A673 (cell line): ENCODE measurements around the gene SMIM38. TPM values are rescaled to one million over a fixed set of nuclear protein-coding genes. Genes with fewer than 3 reads are reported as not detected.
A peak's percentile ranks its signal among the peaks of the same experiment; 100 is the strongest.

Source experiments
- BruUV-seq: library from RNA; stranded (reverse); fragments of 400-500 nt; replicated peaks from 2 replicates; lab custom pipeline; 2021; lab: Mats Ljungman, UMichigan
- CTCF ChIA-PET: fragments of 300-600 bp; sonication (Branson Sonifier 250); formaldehyde crosslinking; loops from one replicate; lab custom pipeline; 2022; ENCODE audit warnings: antibody characterized with exemption; lab: Charles Lee
- POLR2A ChIA-PET: fragments of 300-600 bp; sonication (Branson Sonifier 250); formaldehyde crosslinking; loops from one replicate; lab custom pipeline; 2022; ENCODE audit warnings: antibody characterized with exemption; ENCODE audit not compliant: low non-redundant PET; lab: Charles Lee
- DNase-seq: peaks from one replicate; pipeline ENCODE4 v3.0.0-alpha.2; 2015; ENCODE audit warnings: low spot score
- H3K27ac ChIP-seq: fragments of 200-600 bp; sonication (generic); 2 replicates; pipeline ENCODE4 v1.5.1; 2016; ENCODE audit warnings: mixed run types, low read depth, mild to moderate bottlenecking, mixed read lengths, antibody characterized with exemption, low read length; ENCODE audit not compliant: poor library complexity, severe bottlenecking
- H3K27me3 ChIP-seq: fragments of 200-600 bp; sonication (generic); replicated peaks from 2 replicates; pipeline ENCODE4 v1.6.1; 2017; ENCODE audit warnings: mixed run types, low read depth, mild to moderate bottlenecking, mixed read lengths, antibody characterized with exemption, low read length; ENCODE audit not compliant: insufficient read depth, poor library complexity
- H3K36me3 ChIP-seq: fragments of 200-600 bp; sonication (generic); 2 replicates; pipeline ENCODE4 v1.6.1; 2016; ENCODE audit warnings: mixed run types, mild to moderate bottlenecking, mixed read lengths, antibody characterized with exemption, low read length; ENCODE audit not compliant: insufficient read depth, poor library complexity, severe bottlenecking
- H3K4me1 ChIP-seq: fragments of 200-600 bp; sonication (generic); 2 replicates; pipeline ENCODE4 v1.6.1; 2017; ENCODE audit warnings: mixed run types, mild to moderate bottlenecking, mixed read lengths, antibody characterized with exemption, low read length; ENCODE audit not compliant: insufficient read depth, poor library complexity, severe bottlenecking
- H3K4me3 ChIP-seq: fragments of 200-600 bp; sonication (generic); 2 replicates; pipeline ENCODE4 v1.5.1; 2016; ENCODE audit warnings: low read depth, mixed run types, mild to moderate bottlenecking, mixed read lengths, low read length; ENCODE audit not compliant: poor library complexity, severe bottlenecking
- H3K9me3 ChIP-seq: fragments of 200-600 bp; sonication (generic); 2 replicates; pipeline ENCODE4 v1.6.1; 2016; ENCODE audit warnings: mixed run types, low read depth, mild to moderate bottlenecking, mixed read lengths, antibody characterized with exemption, low read length; ENCODE audit not compliant: poor library complexity, severe bottlenecking
- EZH2 ChIP-seq: fragments of 200-600 bp; sonication (generic); IDR thresholded peaks from 2 replicates; pipeline ENCODE4 v1.6.1; 2017; ENCODE audit warnings: borderline replicate concordance, low read depth, mild to moderate bottlenecking, mixed read lengths, antibody characterized with exemption, low read length; ENCODE audit not compliant: poor library complexity, severe bottlenecking
- intact Hi-C: fragments of 100-400 bp; cut with micrococcal nuclease; formaldehyde crosslinking; loops from one replicate; pipeline ENCODE4 v1.10.0; 2022; ENCODE audit not compliant: unreplicated experiment
- total RNA-seq: library from RNA; stranded (reverse); gene quantifications from 2 replicates; pipeline ENCODE4 v1.2.3, GENCODE V29; 2021
- TF ChIP-seq, protein P1 (sequence below): fragments of 300-800, 200-600 bp; sonication (generic); conservative IDR thresholded peaks from 2 replicates; pipeline ENCODE4 v1.5.1; 2017; ENCODE audit warnings: low read depth, mild to moderate bottlenecking, antibody characterized with exemption, low read length, moderate library complexity, mixed read lengths

Gene SMIM38
- total RNA-seq, 1 experiment from 2014 or later, result 0.88 TPM

DNA sequence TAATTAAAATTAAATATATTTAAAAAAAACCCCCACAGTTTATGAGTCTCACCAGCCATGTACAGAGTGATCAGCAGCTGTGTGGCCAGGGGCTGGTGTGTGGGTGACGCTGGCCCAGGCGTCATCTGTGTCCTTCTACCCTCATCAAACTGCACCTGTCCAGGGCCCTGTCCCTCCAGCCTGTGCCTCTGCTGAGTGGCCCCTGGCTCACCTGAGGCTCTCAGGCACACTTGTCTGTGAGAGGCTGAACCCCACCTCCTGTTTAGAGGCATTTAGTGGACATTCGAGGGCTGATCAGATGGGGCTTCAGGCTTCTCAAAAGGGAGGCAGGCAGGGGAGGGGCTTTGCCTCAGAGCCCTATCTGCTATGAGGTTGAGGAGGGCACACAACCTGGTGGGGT, 29.9 kb upstream of the SMIM38 start:
- H3K4me3 ChIP-seq, result no peak overlapping the region
- POLR2A ChIA-PET, result no interaction called here
- DNase-seq, result no peak
- CTCF ChIA-PET, result no interaction called here
- H3K4me1 ChIP-seq, result peaks cover 32% of the 10 kb centered on the region
- peak overlapping the region; percentile 51 for H3K27ac ChIP-seq
- no peaks in the 10 kb centered on the region for H3K27me3 ChIP-seq
- no TSS peak for BruUV-seq
- TF ChIP-seq, protein P1, sequence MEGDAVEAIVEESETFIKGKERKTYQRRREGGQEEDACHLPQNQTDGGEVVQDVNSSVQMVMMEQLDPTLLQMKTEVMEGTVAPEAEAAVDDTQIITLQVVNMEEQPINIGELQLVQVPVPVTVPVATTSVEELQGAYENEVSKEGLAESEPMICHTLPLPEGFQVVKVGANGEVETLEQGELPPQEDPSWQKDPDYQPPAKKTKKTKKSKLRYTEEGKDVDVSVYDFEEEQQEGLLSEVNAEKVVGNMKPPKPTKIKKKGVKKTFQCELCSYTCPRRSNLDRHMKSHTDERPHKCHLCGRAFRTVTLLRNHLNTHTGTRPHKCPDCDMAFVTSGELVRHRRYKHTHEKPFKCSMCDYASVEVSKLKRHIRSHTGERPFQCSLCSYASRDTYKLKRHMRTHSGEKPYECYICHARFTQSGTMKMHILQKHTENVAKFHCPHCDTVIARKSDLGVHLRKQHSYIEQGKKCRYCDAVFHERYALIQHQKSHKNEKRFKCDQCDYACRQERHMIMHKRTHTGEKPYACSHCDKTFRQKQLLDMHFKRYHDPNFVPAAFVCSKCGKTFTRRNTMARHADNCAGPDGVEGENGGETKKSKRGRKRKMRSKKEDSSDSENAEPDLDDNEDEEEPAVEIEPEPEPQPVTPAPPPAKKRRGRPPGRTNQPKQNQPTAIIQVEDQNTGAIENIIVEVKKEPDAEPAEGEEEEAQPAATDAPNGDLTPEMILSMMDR, result no peak
- TF ChIP-seq EZH2, result no peak
- H3K36me3 ChIP-seq, result peaks cover 4% of the 10 kb centered on the region
- H3K9me3 ChIP-seq, result peaks cover 16% of the 10 kb centered on the region
- intact Hi-C loops, result no loop called here

DNA sequence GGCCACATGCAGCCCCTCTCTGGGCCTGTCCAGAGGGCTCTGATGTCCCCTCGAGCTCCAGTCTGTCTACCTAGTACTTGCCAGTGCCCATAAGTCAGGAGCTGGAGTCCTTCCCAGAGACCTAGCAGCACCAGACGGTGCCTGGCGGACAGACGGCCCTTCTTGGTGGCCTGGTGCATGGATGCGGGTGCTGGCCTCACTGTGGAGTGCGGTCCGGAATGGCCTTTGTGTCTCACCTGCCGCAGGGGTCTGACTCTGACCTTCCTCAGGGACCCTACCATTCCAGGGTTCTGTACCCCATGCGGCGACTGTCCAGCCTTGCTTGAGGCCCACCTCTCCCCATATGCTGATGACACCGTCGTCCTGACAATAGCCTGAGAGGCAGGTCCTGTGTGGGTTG, 29.4 kb upstream of the SMIM38 start:
- DNase-seq, result no peak
- Histone ChIP-seq H3K36me3 (peaks cover 4% of the 10 kb centered on the region), H3K27me3 (no peaks in the 10 kb centered on the region), H3K27ac (peak overlapping the region; percentile 51), H3K9me3 (peaks cover 16% of the 10 kb centered on the region), H3K4me1 (peaks cover 37% of the 10 kb centered on the region), H3K4me3 (no peak overlapping the region)
- ChIA-PET POLR2A (no interaction called here), CTCF (no interaction called here)
- no peak for TF ChIP-seq EZH2
- TF ChIP-seq, protein P1, result no peak
- intact Hi-C loops, result no loop called here
- no TSS peak for BruUV-seq

DNA sequence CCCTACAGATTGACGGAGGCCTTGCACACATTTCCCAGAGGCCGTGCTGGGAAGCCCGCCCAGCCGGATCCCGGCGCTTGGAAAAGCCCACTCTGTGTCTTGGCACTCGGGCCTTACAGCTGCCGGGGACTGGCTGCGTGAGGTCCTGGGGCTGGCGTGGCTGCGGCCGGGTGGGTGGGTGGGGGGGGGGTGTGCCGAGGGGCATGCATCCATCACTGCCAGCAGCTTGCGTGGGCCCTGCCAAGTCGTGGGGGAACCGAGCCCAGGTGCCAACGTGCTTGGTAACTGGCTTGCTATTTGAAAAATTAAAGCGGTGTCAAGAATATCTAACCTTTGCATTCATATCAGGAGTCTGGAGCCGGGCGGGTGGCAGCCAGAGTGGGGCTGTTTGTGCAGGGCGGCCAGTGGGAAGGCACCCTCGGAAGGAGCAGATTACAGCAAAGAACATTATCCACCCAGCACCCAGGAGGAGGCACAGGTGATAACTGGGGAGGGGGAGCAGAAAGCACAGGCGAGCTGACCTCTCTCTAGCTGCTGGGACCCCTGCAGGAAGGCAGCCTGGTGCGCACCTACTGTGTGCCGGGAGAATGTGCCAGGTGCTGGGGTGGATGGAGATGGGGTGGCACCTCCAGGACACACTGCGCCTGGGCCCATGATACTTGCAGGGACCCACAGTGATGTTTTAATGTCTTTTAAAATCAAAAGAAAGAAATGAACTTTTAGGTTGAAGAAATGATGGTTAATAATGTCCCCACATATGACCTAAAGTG, 28.5 kb upstream of the SMIM38 start:
- Histone ChIP-seq H3K4me3 (no peak overlapping the region), H3K4me1 (peaks cover 46% of the 10 kb centered on the region), H3K9me3 (peaks cover 16% of the 10 kb centered on the region), H3K27me3 (no peaks in the 10 kb centered on the region), H3K27ac (no peak overlapping the region), H3K36me3 (peaks cover 4% of the 10 kb centered on the region)
- no peak for DNase-seq
- ChIA-PET CTCF (no interaction called here), POLR2A (no interaction called here)
- no TSS peak for BruUV-seq
- TF ChIP-seq, protein P1, result no peak
- TF ChIP-seq EZH2, result no peak
- intact Hi-C loops, result no loop called here
